HG03558 (cell line): Measurements from ENCODE around the gene PRAC1.

Experiments
- ATAC-seq: cut with Tn5 transposase; IDR thresholded peaks from one replicate; pipeline ENCODE4 v1.9.1; 2021; ENCODE audit warnings: moderate number of reproducible peaks; ENCODE audit not compliant: unreplicated experiment; ENCODE audit errors: extremely low read depth

Gene PRAC1

DNA sequence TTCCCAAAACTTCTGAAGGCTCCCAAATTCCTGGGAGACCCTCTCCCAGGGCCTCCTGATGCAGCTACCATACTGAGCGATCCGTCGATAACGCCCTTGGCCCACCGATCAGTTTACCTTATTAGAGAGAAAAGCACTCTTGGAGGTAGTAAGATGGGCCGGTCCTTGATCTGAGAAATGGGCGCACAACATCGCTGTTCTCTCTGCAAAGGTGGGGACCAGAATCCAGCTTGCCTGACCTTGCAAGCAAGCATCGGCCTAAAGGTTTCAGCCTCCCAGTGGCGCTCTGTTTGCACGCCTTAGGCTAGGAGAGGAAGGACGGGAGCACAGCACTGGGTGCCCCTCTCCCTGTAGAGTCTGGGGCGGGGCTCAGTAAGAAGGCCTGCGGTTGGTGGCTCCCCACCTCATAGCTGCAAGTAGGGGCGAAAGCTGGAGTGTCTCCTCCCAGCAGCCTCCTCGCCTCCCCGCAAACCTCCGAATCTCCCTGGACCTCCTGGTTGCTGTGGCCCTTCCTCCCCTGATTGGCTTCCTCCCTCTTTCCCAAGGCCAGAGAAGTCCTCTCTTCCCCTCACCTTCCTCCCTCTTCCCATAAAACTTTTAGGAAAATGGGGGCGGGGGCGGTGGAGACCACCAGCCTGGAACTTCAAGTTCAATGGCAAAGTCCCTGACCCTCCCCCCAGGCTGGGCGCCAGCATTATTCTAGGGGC lies at the start of gene PRAC1:
PRAC1 (minus strand) TSS at position 318 of the 707 bp plus-strand sequence; CDS start at position 192, 126 bp downstream.
- ATAC-seq: no peak

DNA sequence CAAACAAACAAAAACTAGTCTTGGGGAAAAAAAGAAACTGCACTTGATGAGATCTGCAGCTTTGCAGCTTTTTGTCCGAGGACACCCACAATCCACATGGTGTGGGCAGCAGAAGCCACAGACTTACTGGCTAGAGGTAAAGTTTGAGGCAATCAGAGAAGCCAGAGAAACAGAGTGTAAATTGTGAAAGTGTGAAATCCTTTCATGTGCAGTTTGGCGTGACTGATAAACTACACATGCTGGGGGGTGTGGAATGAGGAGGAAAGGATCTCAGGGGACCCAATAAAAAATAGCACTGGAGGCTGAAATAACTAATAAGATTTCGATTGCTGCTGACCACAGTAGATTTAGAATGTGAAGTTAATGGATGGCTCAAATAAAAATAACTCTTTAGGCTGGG lies 48.6 kb upstream of the PRAC1 start:
- ATAC-seq: no peak

DNA sequence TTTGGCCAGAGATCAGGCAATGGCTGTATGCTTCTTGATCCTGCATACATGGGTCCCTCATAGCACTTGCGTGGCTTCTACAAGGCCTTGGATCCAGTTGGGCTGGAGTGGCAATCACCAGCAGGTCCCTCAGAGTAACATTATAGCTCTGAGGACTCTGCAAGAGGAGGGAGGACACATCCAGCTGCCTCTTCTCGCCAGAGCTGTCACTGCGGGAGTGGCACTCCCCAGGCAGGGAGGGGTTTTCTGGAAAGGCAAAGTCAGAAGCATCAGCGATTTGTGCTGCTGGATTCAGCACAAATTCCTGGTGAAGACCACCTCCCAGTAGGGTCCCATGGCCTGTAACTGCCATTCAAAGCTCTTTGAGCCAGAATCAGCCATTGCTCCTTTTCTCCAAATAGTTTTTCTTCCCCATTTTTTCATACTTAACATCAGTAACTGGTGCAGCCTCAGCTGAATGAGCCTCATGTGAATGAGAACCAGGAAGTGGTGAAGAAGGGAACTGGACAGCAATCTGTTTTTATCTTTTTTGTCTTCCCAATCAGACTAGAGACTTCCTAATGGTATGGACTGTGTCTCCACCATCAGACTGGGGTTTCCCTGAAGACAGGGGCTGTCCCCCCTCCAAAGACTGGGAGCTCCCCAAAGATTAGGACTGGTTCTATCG lies 46.8 kb upstream of the PRAC1 start:
- no peak for ATAC-seq

DNA sequence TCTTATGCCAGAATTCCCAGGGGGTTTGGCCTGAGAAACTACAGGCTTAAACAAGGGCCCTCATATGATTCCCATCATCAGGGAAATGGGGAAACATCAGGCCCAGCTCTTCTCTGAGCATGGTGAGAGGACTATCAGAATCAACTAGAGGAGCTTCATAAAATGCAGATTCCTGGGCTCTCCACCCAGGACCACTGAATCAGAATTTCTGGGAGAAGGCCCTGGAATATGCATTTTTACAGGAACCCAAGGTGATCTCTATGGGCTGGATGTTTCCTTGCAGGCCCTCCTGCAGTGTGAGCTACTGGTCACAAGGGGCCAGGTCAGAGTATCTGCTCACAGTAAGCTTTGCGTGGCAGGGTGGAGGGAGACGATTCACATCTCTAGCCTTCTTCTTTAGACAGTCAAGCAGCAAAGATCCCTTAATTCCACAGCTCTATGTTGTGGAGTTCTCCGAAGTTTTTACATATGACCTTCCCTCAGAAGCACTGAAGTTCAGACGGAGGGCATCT lies 45.0 kb upstream of the PRAC1 start:
- ATAC-seq: no peak

DNA sequence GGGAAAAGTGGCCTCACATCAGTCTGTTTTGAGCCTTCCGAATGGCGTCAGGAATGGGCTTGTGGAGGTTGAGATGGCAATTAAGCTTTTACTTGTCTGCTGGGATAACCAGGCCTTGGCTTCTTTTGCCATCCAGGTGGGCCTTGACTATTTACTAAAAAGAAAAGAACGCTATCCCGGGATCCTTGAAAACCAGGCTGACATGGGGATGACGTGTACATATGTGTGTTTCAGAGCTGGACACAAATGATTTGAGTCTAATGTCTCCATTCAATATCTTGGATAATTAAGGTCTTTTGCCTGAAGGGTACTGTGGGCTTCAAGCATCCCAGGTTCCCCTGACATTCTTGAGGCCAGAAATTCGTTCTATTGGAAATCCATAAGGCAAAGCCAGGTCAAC lies 38.8 kb upstream of the PRAC1 start:
- no peak for ATAC-seq

DNA sequence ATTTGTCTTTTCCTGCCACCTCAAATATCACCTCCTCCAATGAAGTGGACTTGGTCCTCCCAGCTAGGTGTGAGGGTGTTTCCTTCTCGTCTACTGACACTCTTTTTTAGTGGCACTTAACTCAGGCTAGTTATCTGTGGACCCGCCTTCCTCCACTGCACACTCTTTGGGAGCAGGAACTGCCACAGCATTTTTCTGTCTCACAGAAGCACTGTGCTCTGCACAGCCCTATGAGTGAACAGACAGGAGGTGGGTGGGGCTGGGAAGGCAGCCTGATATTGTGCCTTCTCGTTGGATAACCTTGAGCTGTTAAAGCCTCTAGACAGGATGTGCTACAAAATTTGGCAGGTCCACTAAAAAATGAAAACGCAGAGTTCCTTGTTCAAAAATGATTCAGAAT lies 38.1 kb upstream of the PRAC1 start:
- ATAC-seq: no peak

DNA sequence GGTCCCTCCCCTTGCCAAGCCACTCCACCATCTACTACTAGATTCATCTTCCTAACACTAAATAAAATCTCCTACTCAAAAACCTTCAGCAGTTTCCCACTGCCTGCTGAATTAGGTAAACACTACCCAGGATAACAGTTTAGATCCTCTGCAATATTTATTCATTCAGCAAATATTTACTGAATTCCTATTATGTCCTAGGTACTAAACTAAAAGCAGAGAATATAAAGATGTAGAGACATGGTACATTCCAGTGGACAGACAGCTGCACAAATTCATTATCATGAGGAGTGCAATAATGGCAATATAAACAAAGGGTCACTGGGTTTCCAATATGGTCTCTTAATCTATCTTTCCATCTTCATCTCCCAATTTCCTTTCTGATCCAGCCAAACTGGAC lies 37.0 kb upstream of the PRAC1 start:
- no peak for ATAC-seq

DNA sequence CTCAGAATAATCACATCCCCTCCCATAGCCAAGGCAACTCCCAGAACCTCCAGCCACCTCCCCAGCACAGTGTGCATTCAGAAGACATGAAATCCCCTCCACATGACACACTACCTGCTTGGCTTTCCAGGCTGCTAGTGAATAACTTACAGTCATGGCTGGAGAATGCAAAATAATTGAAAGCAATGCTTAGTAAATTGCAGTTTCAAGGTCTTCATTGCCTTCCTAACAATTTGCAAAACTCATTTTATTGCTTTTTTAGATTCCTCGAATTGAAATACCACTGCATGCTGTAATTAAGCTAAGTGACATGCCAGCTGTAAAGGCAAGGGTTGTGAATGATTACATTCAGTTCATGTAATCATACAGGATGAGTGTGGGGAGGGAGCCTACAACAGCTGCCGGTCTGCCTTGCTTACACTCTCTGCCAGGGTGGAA lies 35.2 kb upstream of the PRAC1 start:
- ATAC-seq: no peak

DNA sequence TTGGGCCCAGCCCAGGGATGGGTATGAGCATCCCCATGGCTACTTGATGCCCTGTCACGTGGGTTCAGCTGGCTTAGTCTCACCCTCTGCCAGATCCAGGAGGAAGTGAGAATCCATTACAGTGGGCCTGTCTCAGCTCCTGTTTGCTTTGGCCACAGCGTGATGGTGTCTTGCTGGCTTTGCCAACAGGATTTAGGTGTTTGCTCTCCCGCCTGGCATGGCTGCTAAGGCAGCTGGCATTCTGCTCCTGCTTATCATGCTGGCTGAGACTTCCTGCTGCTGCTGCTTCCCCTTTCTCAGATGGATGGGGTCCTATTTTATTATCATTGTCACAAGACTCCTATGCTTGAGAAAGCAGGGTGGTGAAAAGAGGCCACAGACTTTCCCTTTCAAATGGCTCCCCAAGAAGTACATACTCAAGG lies 34.5 kb upstream of the PRAC1 start:
- no peak for ATAC-seq

DNA sequence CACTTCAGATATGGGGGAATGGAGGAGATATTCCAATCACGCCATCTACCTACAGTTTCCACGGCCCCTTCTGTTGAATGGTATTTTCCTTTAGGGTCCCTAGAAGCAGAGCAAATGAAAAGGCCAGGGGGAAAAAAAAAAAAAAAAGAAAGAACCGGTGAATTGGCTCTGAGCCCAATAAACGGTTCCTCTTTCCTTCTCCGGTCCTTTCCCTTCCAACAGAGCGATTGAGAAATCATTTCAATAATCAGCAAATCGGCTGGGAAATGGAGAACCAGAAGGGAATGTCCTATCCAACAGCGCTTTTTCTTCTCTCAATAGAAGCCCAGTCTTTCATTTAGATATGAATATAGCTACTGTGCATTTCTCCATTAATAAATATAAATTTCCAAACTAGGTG lies 33.0 kb upstream of the PRAC1 start:
- no peak for ATAC-seq

DNA sequence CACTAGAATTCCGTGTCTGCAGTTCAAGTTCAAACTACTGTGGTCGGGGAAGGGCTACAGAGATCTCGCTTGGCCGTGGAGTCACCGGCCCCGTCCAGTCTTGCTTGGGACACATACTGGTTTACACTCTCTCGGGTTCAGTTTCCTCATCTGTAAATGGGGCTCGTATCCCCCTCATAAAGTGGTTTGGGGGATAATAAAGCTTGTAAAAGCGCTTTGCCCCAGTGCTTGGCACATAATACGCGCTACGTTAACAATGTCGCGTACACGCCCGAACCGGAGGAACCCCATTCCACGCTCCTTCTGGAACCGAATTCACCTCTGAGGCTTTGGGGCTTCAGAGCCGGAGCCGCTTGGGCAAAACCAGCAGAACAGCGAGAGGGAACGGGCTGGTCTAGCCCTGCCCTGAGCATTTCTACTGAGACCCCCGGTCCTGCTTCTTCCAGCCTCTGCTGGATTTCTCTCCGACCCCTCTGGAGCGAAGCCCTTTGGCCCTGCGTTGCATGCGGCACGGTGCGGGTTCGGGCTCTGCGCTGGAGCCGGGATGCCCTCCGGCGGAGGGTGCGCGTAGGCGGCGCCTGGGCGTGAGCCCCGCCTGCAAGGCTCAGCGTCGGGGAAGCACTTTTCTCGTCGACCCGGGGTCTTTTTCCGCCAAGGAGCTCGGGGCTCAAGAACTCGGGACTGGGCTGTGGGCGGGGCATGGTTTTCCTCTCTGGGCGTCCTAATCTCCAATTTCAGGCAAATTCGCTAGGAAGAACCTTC lies 32.4 kb upstream of the PRAC1 start:
- ATAC-seq: no peak

DNA sequence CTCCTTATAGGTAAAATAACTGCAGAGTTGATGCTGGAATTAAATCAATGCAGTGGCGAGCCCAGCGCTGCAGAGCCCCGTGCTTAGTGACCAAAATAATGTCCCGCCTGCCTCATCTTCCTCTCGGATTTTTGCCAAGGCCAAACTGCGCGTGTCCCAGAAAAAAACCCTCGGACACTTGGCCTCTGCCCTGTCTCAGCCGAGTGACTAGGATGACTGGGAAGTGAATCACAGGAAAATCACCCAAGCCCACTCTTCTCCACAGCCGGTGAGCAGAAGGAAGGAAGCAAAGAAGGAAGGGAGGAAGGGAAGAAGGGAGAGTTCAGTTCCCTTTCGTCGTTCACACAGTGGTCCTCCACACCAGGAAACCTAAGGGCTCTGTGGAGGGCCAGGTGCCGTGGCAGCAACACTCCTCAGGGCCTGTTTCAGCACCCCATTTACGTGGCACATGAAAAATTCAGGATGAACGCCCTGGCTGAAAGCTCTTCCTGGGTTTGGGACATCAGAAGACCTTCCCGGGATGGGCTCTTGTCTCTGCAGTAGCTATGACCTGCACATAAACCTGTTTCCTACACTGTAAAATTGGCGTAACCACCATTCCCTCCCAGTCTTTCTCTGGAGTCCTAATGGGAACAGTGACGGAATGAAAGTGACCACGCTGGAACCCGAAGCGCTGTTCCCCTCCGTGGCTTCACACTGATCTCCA lies 31.6 kb upstream of the PRAC1 start:
- no peak for ATAC-seq

DNA sequence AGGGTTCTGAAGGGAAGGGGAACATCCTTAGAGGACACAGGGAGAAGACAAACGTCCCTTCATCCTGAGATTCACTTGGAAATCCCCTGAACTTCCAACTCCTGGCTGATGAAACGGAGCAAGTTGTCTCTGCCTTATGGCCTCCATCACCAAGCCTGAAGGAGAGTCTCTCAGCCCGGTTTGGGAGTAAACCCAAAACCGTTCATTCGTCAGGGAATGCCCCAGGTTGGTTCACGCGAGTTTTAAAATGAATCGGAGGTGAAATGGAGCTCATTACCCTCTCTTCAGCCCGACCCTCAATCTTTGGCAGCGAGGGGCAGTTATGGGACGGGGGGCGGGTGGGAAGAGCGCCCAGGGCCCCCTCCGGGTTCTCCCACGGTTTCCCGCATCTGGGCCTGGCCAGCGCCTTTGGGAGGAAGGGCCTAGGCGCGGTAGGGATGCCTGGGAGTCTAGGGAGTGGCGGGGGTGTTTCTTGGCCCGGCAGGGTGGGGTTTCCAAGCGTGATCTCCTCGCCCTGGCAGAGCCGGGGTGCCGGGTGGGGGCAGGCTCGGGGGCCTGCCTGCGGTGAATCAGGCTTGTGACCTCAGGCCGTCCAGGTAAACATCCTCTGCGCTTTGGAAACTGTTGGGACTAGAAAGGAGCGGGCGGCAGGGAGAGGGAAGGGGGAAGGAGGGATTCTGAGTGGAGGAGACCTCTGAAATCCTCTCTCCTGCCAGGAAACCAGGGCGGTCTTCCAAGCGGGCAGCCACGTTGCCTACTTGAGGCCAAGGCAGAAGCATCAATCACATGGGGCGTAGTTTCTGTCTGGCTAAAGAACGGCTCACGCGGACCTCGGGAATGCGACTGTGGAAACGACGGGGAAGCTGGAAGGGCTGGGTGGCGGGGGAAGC lies 30.3 kb upstream of the PRAC1 start:
- no peak for ATAC-seq

DNA sequence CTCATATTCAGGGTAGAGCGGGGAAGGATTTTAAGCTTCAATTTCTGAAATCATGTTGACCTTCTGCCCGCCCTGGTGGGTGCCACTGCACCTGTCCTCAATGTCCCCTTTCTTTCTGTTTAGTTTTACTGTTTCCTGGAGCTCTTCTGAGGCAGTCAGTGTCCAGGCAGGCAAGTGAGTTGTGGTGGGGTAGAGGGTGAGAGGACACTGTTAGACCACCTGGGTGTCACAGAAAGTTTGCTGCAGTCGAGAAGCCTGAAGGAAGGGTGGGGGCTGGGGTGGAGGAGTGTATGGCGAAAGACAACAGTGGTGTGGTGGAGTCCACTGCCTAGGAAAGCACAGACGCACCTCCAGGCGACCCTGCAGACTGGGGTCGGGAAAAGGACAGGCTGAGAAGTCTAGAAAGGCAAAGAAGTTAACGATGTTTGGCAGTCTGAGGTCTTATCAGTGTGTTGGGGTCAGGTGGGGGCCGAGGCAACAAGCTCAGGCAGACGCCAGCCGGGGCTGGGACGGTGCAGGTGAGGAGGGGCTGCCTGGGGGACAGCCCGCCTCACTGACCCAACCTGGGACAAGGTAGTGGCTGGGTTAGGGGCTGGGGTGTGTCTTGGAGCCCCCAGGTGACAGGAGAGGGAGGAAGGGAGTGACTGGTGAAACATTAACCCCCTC lies 29.5 kb upstream of the PRAC1 start:
- no peak for ATAC-seq

DNA sequence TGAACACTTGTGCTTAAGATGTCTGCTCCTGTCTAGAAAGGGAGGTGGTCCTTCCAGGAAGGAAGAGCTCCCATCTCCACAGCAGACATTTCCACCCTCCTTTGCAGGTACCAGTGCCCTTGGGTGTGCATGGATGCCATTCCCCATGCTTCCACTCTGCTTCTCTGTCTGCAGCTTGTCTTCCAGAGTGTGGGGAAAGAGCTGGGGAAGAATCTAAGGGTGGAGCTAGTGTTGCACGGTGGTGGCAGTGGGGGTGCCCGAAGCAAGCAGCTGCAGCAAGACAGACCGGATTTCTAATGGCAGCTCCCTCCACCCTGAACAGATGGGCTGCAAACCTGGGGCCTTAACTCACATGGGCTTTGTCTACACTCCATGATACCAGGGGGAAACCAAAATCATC lies 28.9 kb upstream of the PRAC1 start:
- ATAC-seq: no peak

DNA sequence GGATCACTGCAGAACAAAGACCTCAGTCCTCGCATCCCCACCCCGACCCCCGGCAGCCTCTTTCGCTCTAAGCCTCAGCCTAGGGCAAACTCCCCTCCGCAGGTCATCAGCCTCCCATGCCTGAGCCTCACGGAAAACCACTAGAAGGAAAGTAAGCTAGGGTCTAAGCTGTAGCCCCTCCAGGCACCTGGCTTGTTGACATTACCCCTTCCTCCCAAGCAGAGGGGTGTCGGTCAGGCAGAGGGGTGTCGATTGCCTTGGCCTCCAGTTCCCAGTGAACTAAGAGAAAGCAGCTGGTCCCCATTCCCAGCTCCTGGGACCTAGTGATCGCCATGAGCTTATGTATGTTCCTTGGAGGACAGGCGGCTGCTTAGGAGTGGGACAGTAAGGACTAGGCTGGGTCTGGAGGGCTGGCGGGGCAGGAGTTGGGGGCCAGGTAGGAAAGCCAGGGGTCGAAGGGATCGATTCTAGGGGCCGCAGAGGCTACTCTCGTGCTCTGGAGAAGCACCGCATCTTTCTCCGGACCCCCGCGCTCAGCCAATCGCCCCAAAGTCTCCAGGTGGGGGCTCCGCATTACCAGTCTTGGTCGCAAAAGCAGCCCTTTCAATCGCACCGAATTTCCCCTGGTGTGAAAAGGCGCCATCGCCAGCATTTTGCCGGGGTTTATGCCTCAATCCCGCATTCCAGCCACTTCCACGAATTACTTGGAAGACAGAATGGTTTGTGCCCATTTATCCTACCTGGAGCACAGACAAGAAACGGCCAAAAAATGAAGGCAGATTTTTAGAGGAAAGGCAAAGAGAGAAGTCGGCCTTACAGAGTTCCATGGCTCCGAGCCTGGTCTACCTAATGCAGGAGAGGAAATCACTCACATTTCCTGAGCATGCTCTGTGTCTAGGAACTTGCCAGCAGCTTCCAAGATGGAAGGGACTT lies 27.6 kb upstream of the PRAC1 start:
- no peak for ATAC-seq

DNA sequence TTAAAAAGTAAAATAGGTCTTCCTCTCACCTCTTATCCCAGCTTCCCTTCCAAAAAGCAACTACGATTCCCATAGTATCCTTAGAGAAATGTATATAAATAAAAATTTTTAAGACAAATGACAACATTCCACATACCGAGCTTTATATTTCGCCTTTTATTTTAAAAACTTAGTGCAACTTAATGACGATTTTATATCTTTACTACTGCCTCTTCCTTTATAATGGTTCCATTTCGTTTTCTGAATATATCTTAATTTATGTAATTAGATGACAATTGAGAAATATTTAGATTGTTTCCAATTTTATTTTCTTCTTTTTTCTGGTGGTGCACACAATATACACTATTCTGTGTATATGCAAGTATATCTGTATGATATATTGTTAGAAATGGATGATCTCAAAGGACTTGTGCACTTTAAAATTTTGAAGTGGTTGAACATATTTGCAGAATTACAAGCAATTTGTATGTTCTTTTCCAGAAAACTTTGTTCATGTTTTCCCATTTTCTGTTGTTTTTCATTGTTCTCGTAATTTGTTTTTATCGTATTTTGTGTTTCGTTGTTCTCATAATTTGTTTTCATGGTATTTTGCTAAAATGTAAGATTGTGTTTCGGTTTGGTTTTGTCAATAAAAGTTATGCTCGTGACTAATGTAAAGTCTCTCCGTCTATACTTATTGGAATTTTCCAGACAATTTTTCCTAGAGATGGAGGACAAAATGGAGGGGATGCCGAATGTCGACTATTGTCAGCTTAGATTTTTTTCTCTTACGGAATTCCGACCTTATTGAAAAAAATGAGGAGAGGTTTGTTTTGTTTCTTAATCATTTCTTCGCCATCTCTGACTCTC lies 26.6 kb upstream of the PRAC1 start:
- ATAC-seq: no peak
